T-helper 9 cell (primary cell): ENCODE measurements around the gene TPD52L1.

Source experiments
- DNase-seq: peaks from one replicate; pipeline ENCODE4 v3.0.0-alpha.2; 2020

TPD52L1 gene

GRCh38 chr6:125312478-125312877, 158.9 kb downstream of the TPD52L1 start:
- no peak for DNase-seq

GRCh38 chr6:125312950-125313349, 159.4 kb downstream of the TPD52L1 start:
- DNase-seq, result no peak
